HG03354 (cell line): ENCODE measurements around the gene LRP11.
A peak's percentile ranks its signal among the peaks of the same experiment; 100 is the strongest.
"Not testable (repeated sequence)": the region's sequence is repeated elsewhere in the genome, so short reads cannot be mapped to it uniquely, and the experiment has no call there.

Experiments
- ATAC-seq: cut with Tn5 transposase; IDR thresholded peaks from one replicate; pipeline ENCODE4 v1.9.1; 2021; ENCODE audit warnings: mild to moderate bottlenecking; ENCODE audit not compliant: unreplicated experiment, poor library complexity, severe bottlenecking

LRP11 gene

DNA sequence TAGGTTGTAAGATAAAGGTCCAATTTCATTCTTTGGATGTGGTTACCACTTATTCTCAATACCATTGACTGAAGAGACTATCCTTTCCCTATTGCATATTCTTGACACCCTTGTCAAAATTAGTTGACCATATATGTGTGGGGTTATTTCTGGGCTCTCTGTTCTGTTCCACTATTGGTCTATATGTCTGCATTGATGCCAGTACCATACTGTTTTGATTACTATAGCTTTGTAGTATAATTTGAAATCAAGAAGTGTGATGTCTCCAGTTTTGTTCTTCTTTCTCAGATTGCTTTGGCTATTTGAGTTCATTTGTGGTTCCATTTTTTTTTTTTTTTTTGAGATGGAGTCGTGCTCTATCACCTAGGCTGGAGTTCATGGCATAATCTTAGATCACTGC lies 8.1 kb upstream of the LRP11 start:
- ATAC-seq: no peak

DNA sequence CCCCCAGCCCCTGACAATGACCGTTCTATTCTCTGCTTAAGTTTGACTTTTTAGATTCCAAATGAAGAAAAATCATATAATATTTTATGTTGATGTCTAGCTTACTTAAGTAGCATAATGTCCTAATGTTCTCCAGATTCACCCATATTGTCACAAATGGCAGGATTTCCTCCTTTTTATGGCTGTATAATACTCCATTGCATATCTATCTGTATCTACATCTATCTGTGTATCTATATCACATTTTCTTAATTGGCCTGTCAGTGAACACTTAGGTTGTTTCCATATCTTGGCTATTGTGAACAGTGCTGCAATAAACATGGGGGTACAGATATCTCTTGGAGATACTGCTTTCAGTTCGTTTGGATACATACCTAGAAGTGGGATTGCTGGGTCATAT lies 7.0 kb upstream of the LRP11 start:
- no peak for ATAC-seq

DNA sequence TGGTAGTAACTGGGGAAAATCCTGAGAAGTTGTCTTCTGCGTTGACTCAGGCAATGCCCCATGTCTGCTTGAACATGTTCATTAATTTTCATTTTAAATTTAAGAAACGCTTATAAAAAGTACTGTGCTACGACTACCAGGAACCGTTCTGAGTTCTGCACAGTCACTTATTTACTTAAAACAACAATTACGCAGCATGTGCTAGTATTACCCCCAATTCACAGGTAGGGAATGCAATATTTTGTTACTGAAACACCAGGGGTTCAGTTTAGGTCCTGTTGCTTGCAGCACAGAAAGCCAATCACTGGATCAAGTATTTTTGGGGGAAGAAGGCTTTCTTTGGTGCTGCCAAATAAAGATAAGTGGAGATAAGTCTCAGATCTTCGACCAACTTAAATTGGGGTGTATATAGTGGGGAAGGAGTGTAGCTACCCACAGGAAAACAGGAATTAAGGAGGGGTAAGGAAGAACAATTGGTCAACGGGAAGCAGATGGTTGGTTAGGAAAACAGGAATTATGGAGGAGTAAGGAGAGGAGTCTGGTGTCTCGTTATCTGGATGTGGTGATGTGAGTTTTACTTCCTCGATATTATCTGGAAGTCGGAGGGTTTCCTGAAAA lies 5.2 kb upstream of the LRP11 start:
- no peak for ATAC-seq

GRCh38 chr6:149867876-149868640 lies 3.9 kb upstream of the LRP11 start:
- ATAC-seq: no peak

- peak; percentile 39 for ATAC-seq
These were observed 698 bp upstream of the LRP11 start for GRCh38 chr6:149864578-149865535.

DNA sequence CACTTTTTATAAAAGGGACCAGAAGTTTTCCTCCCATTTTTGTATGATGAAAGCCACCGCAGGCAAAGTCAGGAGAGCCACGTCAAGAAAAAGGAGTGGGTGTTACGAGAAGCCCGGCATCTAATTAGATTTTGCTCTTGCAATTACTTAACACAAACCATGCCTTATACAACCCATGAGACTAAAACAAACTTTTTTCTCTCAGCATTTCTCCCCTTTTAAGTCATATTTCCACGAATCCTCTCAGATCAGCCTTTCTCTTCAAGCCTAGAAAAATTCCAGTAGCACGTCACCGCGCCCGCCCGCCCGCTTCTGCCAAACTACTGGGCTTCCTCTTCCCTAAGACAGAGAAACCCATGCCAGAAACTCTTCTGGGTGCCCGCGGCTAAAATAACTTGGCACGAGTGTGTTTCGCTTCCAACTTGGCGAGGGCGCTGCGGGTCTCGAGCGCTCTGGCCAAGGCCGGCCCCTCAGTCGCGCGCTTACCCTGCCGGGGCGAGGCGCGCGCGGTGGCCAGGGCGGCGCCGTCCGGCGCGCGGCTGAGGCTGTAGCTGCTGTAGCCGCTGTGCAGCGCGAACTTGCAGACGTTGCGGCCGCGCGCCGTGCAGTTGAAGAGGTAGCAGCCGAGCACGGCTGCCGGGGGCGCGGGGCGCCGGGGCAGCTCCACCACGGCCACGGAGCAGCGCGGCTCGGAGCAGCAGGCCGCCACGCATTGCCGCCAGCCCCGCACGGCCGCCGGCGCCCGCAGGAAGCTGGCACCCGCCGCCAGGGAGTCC lies 1.0 kb downstream of the LRP11 start:
- peak; percentile 43 for ATAC-seq

GRCh38 chr6:149862424-149862738 lies 1.8 kb downstream of the LRP11 start:
- ATAC-seq: not testable (repeated sequence)

- no peak for ATAC-seq
These were observed 2.3 kb downstream of the LRP11 start for GRCh38 chr6:149861603-149862423.

GRCh38 chr6:149860834-149861602 lies 3.1 kb downstream of the LRP11 start:
- ATAC-seq: no peak

DNA sequence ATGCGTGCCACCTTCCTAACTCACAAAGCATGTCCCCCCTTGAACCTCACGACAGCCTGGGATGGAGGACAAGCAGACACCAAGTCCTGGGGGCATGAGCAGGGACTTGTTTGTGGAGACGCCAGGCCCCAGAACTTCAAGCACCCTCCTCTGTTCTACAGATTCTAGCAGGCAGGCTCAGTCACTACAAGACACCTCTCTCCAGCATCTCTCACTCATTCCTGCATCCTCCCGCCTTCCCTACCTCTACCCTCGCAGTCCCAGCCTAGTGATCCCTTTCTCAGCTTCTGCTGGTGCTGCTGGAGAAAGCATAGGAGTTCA lies 3.7 kb downstream of the LRP11 start:
- ATAC-seq: no peak

GRCh38 chr6:149859938-149860337 lies 4.2 kb downstream of the LRP11 start:
- no peak for ATAC-seq

GRCh38 chr6:149859368-149859767 lies 4.8 kb downstream of the LRP11 start:
- no peak for ATAC-seq

DNA sequence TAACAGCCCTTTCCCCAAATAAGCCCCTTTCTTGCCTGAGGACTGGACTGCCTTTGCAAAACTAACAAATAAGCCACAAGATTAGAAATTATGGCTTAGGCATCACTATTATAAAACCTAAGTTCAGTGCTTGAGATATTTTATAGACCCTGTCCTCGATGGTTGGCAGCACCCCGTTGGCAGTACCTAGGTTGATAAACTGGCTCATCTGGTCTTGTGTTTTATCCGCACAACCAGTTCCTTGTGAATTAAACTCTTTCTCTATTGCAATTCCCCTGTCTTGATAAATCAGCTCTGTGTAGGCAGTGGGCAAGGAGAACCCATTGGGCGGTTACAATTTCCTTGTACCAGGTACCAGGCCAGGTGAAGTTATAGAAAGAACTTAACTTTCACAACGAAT lies 6.6 kb downstream of the LRP11 start:
- no peak for ATAC-seq

GRCh38 chr6:149856256-149856994 lies 7.7 kb downstream of the LRP11 start:
- no peak for ATAC-seq

DNA sequence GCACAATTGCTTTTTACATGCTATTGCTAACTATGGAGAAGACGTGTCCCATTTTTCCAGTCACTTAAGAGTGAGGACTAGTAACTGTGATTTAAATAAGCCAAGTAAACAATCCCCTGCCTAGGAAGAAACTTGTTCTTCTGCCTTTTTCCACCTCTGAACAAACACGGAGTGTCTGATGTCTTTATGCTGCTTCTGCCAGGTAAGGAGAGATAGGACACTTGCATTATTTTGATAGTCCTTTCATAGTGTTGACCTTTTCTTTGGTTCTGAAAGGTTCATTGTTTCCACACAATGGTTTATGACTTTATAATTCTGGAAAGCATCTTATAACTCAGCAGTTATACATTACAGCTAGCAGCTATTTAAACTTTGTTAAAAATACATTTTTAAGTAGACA lies 8.4 kb downstream of the LRP11 start:
- no peak for ATAC-seq

DNA sequence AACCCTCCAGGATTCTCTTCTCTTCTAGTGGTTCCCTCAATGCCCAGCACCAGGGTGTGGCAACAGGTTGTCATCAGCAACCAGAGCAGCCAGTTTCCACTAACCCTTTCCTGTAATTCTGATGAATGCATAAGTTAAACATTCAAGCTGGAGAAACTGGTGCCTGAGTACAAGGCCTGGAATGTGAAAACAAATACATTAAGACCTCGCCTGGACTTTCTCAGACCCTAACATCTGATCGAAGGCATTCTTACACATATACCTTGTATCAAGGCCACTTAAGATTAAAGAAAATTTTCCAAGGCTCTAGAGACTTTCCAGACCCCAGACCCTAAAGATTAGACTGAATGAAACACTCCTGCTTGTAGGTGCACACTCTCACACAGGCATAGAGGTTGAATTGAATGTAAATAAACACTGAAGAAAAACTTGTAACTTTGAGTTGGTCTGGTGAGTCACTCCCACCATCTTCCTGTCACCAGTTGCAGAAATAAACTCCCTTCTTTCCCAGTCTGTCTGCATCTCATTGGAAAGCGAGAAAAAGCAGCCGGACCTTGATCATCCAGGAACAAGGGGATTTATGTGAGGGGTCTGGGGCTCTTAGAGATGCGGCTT lies 9.0 kb downstream of the LRP11 start:
- ATAC-seq: no peak

DNA sequence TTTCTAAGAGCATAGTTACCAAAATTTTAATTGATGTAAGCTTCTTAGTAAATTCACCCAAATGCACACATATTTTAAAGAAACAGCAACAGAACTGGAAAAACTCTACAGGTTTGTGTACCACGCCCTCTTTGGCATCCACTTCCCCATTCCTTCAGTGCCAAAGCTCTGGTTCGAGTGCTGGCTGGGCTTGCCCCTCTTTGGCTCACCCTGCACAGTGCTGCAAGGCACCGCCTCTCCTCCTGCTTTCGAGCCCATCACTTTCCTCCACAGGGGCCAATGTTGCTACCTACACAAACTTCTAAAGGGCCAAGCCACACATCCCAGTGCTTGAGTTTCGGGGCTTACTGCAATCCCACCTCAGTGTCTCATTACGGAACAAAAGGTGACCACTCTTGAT lies 9.6 kb downstream of the LRP11 start:
- ATAC-seq: no peak
